Keratinocyte (primary cell): ENCODE data around the gene CACHD1. TPM values are rescaled to one million over a fixed set of nuclear protein-coding genes. Genes with fewer than 3 reads are reported as not detected.

ENCODE experiments used
- DNase-seq: peaks from one replicate; pipeline ENCODE4 v3.0.0-alpha.2; 2011; ENCODE audit warnings: low read depth, missing footprints, low spot score
- FAIRE-seq: peaks from 2 replicates; lab custom pipeline; 2011; peaks lifted over from hg19 to GRCh38; lab: Jason Lieb, UNC
- H2AFZ ChIP-seq: 2 replicates; pipeline ENCODE4 v1.6.0; 2012; ENCODE audit warnings: low read length, control low read depth, inconsistent platforms; ENCODE audit not compliant: control insufficient read depth
- H3K27ac ChIP-seq: 2 replicates; pipeline ENCODE4 v1.5.1; 2011; ENCODE audit warnings: low read length; ENCODE audit not compliant: control insufficient read depth, insufficient read depth
- H3K27me3 ChIP-seq: 3 replicates; pipeline ENCODE4 v1.6.0; 2011; ENCODE audit warnings: low read length; ENCODE audit not compliant: control insufficient read depth, insufficient read depth; ENCODE audit errors: extremely low read depth
- H3K36me3 ChIP-seq, 2 experiments: 2 replicates in 1 of 2; 3 replicates in 1 of 2; pipeline ENCODE4 v1.5.1; 2011; ENCODE audit warnings: low read length in 2 of 2, mild to moderate bottlenecking in 1 of 2; ENCODE audit not compliant: control insufficient read depth in 2 of 2, insufficient read depth in 2 of 2; ENCODE audit errors: extremely low read depth in 1 of 2
- H3K4me1 ChIP-seq: 3 replicates; pipeline ENCODE4 v1.5.1; 2011; ENCODE audit warnings: low read length; ENCODE audit not compliant: control insufficient read depth, insufficient read depth; ENCODE audit errors: extremely low read depth
- H3K4me2 ChIP-seq: 3 replicates; pipeline ENCODE4 v1.6.0; 2011; ENCODE audit warnings: low read depth, low read length; ENCODE audit not compliant: control insufficient read depth, insufficient read depth; ENCODE audit errors: extremely low read depth
- H3K4me3 ChIP-seq, 3 experiments: fragments of 200-600 bp in 1 of 3; sonication (generic) in 1 of 3; 2 replicates in 2 of 3; 3 replicates in 1 of 3; pipeline ENCODE4 v1.5.1; 2011 to 2016; ENCODE audit warnings: low read length in 3 of 3, mild to moderate bottlenecking in 3 of 3, control low read depth in 2 of 3, inconsistent platforms in 1 of 3, low read depth in 1 of 3, mixed read lengths in 1 of 3, mixed run types in 1 of 3, moderate library complexity in 1 of 3; ENCODE audit not compliant: control insufficient read depth in 2 of 3, insufficient read depth in 2 of 3; ENCODE audit errors: extremely low read depth in 1 of 3
- H3K79me2 ChIP-seq: 2 replicates; pipeline ENCODE4 v1.6.0; 2012; ENCODE audit warnings: low read length; ENCODE audit not compliant: control insufficient read depth, insufficient read depth
- H3K9ac ChIP-seq: 3 replicates; pipeline ENCODE4 v1.6.0; 2011; ENCODE audit warnings: low read length; ENCODE audit not compliant: control insufficient read depth, insufficient read depth; ENCODE audit errors: extremely low read depth
- H3K9me1 ChIP-seq: 3 replicates; pipeline ENCODE4 v1.6.0; 2011; ENCODE audit warnings: low read length; ENCODE audit not compliant: control insufficient read depth, insufficient read depth; ENCODE audit errors: extremely low read depth
- H3K9me3 ChIP-seq: 2 replicates; pipeline ENCODE4 v1.5.1; 2012; ENCODE audit warnings: low read depth, low read length; ENCODE audit not compliant: control insufficient read depth
- H4K20me1 ChIP-seq: 3 replicates; pipeline ENCODE4 v1.6.0; 2011; ENCODE audit warnings: low read length; ENCODE audit not compliant: control insufficient read depth, insufficient read depth; ENCODE audit errors: extremely low read depth
- EZH2 ChIP-seq: IDR thresholded peaks from one replicate; pipeline ENCODE4 v1.6.1; 2012; ENCODE audit warnings: inconsistent platforms, mild to moderate bottlenecking, low read length, moderate library complexity
- dilution Hi-C: fragments of 300-500 bp; cut with MboI; formaldehyde crosslinking; loops from one replicate; pipeline ENCODE4 v1.7.0; 2020; ENCODE audit warnings: low sequenced_read_pairs; ENCODE audit not compliant: extremely low pct_ligation_motif_present
- polyA plus RNA-seq, 5 experiments: library from polyadenylated mRNA; depleted of rRNA in 3 of 5; stranded (reverse) in 3 of 5; stranded (forward) in 1 of 5; unstranded in 1 of 5; fragments of >200 nt; gene quantifications; 1 replicate in 1 of 5; 2 replicates in 3 of 5; 3 replicates in 1 of 5; pipeline versions ENCODE4 v1.2.1 to v1.2.3, GENCODE V29; 2011 to 2012; ENCODE audit warnings: missing spikeins in 2 of 5, low read depth in 1 of 5, low replicate concordance in 1 of 5
- TF ChIP-seq, protein P1 (sequence below), 3 experiments: IDR thresholded peaks in 1 of 3; conservative IDR thresholded peaks in 1 of 3; optimal IDR thresholded peaks in 1 of 3; 2 replicates in 2 of 3; 3 replicates in 1 of 3; pipeline versions ENCODE3 to v1.5.1; 2011; ENCODE audit warnings: low read length in 3 of 3, mild to moderate bottlenecking in 3 of 3, moderate library complexity in 2 of 3, control low read depth in 1 of 3, inconsistent platforms in 1 of 3; ENCODE audit not compliant: insufficient read depth in 2 of 3; ENCODE audit errors: extremely low read depth in 1 of 3

The CACHD1 gene
- polyA plus RNA-seq, 1 donor (not counting 4 experiments of a cell fraction or from before 2014, with no cell fraction given), result 2.4 TPM

DNA sequence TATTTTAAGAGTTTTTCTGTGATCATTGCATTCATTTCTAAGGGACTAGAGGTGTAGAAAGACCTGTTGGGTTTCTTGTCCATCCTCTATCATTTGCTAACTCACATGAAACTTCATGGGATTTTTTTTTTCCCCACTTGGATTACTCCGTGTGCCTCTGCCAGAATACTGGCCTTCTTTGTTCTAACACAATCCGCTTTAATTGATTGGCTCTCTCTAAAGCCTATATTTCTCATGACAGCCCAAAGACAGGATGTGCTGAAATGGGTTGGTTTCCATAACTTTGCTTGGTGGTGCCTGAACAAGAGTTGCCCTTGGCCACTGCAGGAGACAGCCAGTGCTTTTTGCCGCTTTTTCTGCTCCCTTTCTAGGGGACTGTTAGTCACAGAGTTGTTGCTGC, 12.2 kb downstream of the CACHD1 start:
- Histone ChIP-seq H3K27ac (no peak overlapping the region), H3K79me2 (no peaks in the 10 kb centered on the region), H3K4me2 (no peak overlapping the region), H2AFZ (no peak overlapping the region), H3K9me1 (no peaks in the 10 kb centered on the region), H3K9me3 (no peaks in the 10 kb centered on the region), H3K36me3 (no peaks in the 10 kb centered on the region), H3K4me3 (no peak overlapping the region), H4K20me1 (no peaks in the 10 kb centered on the region), H3K4me1 (no peaks in the 10 kb centered on the region), H3K9ac (no peak overlapping the region), H3K27me3 (no peaks in the 10 kb centered on the region)
- FAIRE-seq, result no peak
- no peak for DNase-seq
- TF ChIP-seq, protein P1, sequence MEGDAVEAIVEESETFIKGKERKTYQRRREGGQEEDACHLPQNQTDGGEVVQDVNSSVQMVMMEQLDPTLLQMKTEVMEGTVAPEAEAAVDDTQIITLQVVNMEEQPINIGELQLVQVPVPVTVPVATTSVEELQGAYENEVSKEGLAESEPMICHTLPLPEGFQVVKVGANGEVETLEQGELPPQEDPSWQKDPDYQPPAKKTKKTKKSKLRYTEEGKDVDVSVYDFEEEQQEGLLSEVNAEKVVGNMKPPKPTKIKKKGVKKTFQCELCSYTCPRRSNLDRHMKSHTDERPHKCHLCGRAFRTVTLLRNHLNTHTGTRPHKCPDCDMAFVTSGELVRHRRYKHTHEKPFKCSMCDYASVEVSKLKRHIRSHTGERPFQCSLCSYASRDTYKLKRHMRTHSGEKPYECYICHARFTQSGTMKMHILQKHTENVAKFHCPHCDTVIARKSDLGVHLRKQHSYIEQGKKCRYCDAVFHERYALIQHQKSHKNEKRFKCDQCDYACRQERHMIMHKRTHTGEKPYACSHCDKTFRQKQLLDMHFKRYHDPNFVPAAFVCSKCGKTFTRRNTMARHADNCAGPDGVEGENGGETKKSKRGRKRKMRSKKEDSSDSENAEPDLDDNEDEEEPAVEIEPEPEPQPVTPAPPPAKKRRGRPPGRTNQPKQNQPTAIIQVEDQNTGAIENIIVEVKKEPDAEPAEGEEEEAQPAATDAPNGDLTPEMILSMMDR (optimal IDR thresholded peaks at IDR 0.05 in 1 of 3, IDR thresholded peaks at IDR 0.05 in 1 of 3, conservative IDR thresholded peaks at IDR 0.05 in 1 of 3; ENCODE audit: extremely low read depth in 1 of 3, insufficient read depth in 2 of 3, low read length in 3 of 3), result no peak
- dilution Hi-C loops, result no loop called here

DNA sequence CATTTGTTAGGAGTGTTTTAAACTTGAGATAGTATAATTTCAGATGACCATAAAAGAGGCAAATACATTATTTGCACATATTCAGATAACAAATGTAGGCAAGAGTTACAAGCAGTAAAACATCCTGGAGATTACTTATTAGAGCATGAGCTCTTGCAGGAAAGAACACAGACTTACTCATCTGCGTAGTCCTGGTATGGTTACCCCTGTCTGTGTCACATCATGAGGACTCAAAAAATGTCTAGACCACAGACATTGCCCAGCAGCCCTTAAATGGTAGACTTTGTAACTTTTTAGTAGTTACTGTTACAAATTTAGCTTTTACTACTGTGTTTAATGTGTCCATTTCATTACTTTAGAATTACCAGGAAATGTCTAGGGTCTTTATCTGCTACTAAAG, 12.8 kb downstream of the CACHD1 start:
- no peaks in the 10 kb centered on the region for H3K9me1 ChIP-seq
- no peaks in the 10 kb centered on the region for H3K9me3 ChIP-seq
- no peaks in the 10 kb centered on the region for H3K4me1 ChIP-seq
- no peak for DNase-seq
- H3K27me3 ChIP-seq, result no peaks in the 10 kb centered on the region
- no peak overlapping the region for H2AFZ ChIP-seq
- H3K36me3 ChIP-seq, result no peaks in the 10 kb centered on the region
- no peaks in the 10 kb centered on the region for H4K20me1 ChIP-seq
- no peak overlapping the region for H3K9ac ChIP-seq
- dilution Hi-C loops, result no loop called here
- no peak for TF ChIP-seq EZH2
- TF ChIP-seq, protein P1 (optimal IDR thresholded peaks at IDR 0.05 in 1 of 3, IDR thresholded peaks at IDR 0.05 in 1 of 3, conservative IDR thresholded peaks at IDR 0.05 in 1 of 3; ENCODE audit: extremely low read depth in 1 of 3, insufficient read depth in 2 of 3, low read length in 3 of 3), result no peak
- no peak overlapping the region for H3K4me2 ChIP-seq
- no peak overlapping the region for H3K27ac ChIP-seq
- no peak for FAIRE-seq
- H3K79me2 ChIP-seq, result no peaks in the 10 kb centered on the region
- H3K4me3 ChIP-seq, result no peak overlapping the region
